RPMI8226 (cell line): ENCODE measurements around the gene MFRP.

ENCODE experiments used
- DNase-seq: peaks from one replicate; pipeline ENCODE4 v3.0.0-alpha.2; 2015

MFRP gene

GRCh38 chr11:119356349-119357031 is 10.0 kb upstream of the MFRP start:
- peak; percentile 73 for DNase-seq

GRCh38 chr11:119355091-119355843 is 8.8 kb upstream of the MFRP start:
- DNase-seq: no peak

- no peak for DNase-seq
Measured at GRCh38 chr11:119352857-119353260, 6.4 kb upstream of the MFRP start.

- DNase-seq: no peak
Measured at GRCh38 chr11:119351232-119351631, 4.7 kb upstream of the MFRP start.

DNA sequence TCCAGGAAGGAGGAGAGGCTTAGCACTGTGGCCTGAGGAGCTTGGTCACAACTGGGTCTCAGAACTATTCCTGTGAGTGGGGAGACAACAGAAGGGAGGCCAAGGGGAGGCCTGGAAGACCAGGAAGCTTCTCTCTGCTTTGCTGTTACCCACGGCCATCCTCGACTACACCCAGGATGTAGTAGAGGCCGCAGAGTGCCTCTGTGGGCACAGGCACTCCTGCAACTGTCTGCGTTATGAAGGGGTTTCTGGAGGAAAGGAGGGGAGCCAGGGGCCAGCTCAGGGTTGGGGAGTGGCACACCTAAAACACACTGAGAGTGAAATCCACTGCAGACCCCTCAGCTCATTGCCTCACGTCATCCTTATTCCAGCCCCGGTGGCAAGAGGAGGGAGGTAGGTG is 3.8 kb upstream of the MFRP start:
- DNase-seq: no peak

- no peak for DNase-seq
Measured at GRCh38 chr11:119347940-119348605, 1.6 kb upstream of the MFRP start.

DNA sequence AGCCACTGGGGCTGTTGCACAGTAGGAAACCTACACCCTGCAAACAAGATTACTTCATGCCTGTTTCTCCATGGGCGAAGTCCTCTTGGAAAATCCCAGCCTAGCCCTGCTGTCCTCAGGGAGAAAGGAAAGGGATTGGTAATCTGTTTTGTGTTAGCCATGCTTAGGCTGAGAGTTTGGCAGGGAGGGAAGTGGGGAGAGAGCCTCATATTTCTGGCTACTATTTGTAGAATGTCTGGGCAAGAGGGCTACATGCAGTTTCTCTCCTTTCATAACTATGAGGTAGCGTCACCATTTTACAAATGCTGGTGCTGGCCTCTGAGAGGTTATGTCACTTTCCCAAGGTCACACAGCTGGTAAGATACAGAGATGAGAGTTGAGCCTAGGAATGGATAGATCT is 737 bp upstream of the MFRP start:
- DNase-seq: no peak

DNA sequence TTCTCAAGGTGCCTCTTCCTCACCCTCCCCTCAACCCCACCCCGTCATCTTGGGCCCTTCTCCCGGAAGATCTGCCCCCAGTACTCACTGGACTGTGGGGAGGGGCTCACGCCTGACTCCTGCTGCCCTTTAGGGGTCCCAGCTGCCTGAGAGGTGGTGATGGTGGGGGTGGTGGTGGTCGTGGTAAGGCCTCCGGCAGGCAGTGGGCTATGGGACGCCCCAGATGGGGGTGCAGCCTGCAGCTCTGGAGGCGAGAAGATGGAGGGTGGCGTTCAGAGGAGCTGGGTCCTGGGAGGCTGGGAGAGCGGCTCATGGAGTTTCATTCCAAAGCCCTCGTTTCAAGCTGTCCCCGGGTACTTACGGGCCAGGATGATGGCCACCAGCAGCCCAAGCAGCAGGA is 820 bp downstream of the MFRP start:
- DNase-seq: no peak

DNA sequence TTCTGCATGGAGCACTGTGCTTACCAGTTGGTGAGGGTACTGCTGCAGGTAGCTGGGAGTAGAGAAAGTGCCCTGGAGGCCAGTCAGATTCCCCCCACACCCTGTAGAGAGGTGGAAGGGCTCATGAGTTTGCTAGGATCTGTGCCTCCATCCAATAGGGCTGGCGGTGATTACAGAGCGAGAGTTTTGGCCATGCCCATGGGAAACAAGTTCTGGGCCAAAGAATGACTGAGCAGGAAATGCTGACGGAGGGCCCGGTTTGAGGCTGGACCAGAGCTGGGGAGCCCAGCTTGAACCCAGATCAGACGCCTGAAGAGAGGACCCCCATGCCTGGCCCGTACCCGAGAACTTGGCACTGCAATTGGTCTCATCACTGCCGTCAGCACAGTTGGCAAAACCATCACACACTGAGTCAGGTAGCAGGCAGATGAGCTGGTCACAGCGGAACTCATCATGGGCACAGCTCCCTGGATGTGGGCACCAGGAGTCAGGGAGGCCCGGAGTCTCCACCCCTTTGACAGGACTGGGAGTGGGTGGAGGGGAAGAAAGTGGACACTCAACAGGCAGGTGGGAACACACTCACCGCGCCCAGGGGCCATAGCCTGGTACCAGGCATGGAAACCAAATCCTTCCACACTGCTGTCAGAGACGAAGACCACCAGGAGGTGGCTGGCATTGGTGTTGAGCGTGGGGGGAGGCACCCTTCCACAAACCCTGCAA is 2.1 kb downstream of the MFRP start:
- no peak for DNase-seq

GRCh38 chr11:119343726-119344125 is 2.8 kb downstream of the MFRP start:
- DNase-seq: no peak

DNA sequence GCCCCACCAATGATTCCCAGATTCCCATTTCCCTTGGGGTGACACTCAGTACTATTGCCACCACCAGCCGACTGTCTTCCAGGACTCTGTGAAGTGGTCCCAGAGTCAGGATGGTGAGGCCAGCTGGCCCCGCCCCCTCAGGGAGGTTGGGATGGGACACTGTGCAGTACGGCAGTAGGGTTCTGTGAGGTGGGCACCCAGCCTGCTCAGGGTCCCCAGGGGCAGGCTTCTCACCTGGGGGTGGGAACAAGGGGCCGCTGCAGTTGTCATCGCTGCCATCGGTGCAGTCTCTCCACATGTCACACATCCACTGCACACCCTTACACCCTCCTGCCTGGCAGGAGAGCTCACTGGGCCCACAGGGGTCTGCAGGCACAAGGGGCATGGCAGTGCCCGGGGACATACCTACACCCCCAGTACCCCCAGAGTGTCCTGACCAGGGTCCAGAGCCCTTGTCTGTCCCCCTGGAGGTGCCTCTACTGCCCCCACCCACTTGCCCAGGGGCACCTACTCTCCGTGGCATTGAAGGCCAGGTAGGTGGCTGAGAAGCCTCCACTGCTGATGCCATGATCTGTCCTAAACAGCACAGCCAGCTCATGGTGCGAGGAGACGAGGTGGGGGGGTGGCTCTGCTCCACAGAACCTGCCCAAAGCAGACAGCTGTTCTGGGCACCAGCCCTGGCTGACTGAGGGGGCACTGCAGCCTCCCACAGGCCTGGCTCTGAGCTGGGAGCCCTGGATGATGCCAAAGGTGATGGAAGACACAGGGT is 4.0 kb downstream of the MFRP start:
- no peak for DNase-seq

DNA sequence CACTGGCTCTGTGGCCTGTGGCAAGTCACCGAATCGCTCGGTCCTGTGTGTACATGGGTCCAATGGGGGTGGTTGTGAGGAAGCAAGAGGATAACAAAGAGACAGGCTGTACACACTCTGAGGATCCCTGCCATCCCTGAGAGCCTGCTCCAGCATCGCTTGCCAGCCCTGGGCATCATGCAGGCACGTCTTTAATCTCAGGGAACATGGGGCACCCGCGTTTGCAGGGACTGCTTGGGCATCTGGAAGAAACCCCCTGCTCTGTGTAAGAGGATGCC is 4.5 kb downstream of the MFRP start:
- DNase-seq: no peak

DNA sequence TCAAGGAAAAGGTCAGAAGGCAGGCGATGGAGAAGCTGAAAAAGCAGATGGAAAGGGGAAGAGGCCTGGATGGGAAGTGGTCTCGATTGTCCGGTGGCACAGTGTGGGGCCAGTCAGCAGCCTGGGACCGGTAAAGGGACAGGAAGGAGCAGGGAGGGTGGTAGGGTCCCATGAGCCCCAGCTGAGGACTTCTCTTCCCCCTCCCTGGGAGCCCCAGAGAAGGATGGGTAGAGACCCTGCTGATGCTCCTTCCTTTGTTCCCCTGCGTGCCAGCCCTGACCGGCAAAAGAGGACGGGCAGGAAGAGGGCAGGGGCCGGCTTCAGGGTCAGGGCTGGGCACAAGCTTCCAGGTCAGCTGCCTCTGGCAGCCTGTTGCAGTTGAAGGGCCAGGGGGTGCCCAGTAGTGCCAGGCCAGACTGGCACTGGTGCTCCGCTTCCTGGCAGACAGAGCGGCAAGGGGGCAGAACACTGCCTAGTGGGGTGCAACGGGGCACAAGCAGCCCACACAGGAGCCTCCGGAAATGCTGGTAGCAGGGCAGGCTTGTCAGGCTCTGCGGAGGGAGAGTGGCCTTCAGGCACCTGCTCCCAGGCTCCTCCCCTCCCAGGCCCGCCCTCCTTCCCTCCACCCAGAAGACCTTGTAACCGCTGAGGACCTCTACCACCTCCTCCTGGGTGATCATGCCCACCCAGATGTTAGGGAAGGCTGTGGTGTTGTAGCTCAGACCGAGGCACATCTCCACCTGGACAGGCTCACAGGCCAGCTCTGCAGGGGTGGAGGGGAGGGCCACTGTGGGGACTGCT is 5.1 kb downstream of the MFRP start:
- no peak for DNase-seq

- DNase-seq: no peak
Measured at GRCh38 chr11:119340335-119341221, 5.9 kb downstream of the MFRP start, which contains the start of gene C1QTNF5. Gene C1QTNF5 (minus strand): TSS chr11:119340883. CDS start chr11:119340397, 486 bp downstream.

GRCh38 chr11:119339589-119340334 is 6.7 kb downstream of the MFRP start:
- no peak for DNase-seq

GRCh38 chr11:119338965-119339588 is 7.4 kb downstream of the MFRP start:
- DNase-seq: no peak

- peak; percentile 68 for DNase-seq
Measured at GRCh38 chr11:119338318-119338890, 8.1 kb downstream of the MFRP start.

DNA sequence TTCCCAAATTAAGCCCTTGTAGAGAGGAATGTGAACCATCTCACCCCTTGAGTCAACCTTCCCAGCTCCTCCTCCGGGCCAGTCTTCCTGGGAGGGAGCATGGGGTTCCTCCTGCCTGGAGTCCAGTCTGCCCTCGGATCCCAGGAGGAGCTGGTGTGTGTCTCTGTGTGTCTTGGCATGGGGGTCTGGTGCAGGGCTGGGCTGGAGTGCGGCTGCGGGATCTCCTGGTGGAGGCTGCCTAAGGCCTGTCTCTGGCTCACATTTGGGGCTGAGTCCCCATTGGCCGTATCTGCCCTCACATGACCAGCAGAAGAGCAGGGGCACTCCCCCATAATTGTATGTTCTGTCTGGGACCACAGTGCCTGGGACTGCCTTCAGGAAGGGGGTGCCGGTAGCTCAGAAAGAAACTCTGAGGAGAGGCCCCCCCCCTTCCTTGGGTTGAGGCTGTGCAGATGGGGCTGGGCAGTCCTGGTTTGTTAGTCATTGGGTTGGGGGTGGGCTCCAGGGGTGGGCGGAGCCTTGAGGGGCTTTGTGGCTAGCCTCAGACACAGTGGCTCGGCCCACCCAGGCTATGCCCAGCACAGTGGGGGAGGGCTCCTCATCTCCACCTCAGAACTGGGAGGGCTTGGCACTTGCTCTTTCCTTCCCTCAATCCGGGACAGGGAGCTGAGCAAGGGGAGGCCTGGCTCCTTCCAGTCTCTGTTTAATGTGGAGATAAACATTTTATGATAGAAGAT is 8.8 kb downstream of the MFRP start:
- DNase-seq: no peak
